ENCODE measurements around the gene CYP17A1. TPM values are rescaled to one million over a fixed set of nuclear protein-coding genes. Genes with fewer than 3 reads are reported as not detected.

Gene CYP17A1
- total RNA-seq, 1 donor from 2014 or later, result not detected

Small RNA genes within 50 kb of the gene (small RNA-seq; reads per million reads assigned to genes)
- gene AS3MT (not detected), gene RF00026 (not detected), gene RNU6-1231P (not detected)

Other genes with a start within 250 kb of the CYP17A1 start
- 23.4 TPM for gene TRIM8, start 192.9 kb downstream of the CYP17A1 start, total RNA-seq
- 31.2 TPM for gene ARL3, start 123.0 kb downstream of the CYP17A1 start, total RNA-seq
- gene SFXN2, start 122.8 kb downstream of the CYP17A1 start, total RNA-seq, result 4.8 TPM
- 31.5 TPM for gene WBP1L, start 93.5 kb downstream of the CYP17A1 start, total RNA-seq
- 26.8 TPM for gene BORCS7, start 16.8 kb upstream of the CYP17A1 start, total RNA-seq
- 10.8 TPM for gene AS3MT, start 32.1 kb upstream of the CYP17A1 start, total RNA-seq
- gene CNNM2, start 80.9 kb upstream of the CYP17A1 start, total RNA-seq, result 7.6 TPM